ENCODE data around the gene GATAD2A.

Gene GATAD2A

DNA sequence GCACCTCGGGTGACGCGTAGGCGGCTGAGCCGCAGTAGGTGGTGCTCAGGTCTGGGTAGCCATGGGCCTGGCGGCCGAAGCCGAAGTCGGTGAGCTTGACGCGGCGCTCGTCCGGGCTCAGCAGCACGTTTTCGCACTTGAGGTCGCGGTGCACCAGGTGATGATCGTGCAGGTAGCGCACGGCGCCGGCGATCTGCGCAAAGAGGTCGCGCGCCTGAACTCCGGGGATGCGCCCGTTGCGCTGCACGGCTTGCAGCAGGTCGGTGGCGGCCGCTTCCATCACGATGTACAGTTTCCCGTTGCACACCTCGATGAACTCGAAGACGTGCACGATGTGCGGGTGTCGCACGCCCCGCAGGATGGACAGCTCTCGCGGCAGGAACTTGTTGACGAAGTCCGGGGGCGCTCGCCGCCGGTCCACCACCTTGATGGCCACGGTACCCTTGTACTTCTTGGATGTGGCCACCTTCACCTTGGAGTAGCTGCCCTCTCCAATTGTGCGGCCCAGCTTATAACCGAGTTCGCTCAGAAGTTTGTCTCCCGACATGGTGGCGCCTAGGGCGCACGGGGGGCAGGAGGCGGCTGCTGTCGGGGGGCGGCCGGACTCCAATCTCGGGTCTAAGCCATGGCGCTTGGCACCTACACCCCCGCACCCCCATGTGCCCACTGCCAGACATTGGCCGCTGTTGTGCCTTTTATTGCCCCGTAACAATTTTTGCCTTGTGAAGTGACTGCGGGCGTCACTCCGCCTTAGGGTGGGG, 109.6 kb downstream of the GATAD2A start, which contains the start of gene TSSK6:
TSS of gene TSSK6 (minus strand) at position 668 of the 761 bp plus-strand sequence. CDS start at position 547, 121 bp downstream.
- no peak for DNase-seq

DNA sequence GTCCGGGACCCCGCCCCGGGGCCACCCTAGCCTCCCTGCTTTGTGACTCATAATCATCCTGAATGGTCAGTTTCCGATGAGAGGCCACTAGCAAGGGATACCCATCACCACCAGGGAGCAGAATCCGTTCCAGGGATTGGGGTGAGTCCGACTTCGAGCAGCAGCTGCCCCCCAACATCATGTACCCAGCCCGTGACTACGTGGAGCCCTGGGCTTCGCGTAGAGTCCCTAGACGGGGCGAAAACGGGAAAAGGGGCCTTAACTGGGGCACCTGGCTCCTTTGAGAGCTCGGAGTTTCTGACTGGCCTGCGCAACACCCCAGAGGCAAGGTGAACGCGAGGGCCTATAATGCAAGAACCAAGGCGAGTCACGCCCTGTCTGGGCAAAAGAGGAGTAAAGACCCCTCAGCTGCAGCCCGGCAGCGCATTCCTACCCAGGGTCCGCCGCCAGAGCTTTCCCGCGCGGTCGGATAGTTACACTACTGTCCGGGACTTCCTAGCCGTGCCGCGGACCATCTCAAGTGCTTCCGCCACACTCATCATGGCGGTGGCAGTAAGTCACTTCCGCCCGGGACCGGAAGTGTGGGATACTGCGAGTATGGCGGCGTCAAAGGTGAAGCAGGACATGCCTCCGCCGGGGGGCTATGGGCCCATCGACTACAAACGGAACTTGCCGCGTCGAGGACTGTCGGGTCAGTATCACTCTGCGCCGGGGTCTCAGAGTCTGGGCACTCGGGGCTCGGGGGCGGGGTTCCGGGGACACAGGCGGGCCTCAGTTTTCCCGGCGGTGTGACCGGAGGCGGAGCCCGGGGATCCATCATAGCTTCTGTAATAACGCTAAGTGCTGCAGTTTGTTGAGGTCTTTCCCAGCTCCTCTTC, 110.4 kb downstream of the GATAD2A start, which contains the start of gene NDUFA13:
TSS of gene NDUFA13 (plus strand) at position 584 of the 878 bp plus-strand sequence. CDS start at position 598, 14 bp downstream.
- DNase-seq = peak; percentile 88 to 93

DNA sequence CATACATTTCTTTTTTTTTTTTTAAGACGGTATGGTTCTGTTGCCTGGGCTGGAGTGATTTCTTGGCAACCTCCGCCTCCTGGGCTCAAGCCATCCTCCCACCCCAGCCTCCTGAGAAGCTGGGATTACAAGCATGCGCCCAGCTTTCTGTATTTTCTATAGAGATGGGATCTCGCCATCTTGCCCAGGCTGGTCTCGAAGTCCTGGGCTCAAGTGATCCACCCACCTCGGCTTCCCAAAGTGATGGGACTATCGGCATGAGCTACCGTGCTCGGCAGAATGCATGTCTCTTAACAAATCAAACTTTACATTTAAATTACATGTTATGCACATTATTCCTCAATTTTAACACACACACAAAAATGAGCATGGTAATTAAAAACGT, 111.8 kb downstream of the GATAD2A start:
- DNase-seq = no peak

DNA sequence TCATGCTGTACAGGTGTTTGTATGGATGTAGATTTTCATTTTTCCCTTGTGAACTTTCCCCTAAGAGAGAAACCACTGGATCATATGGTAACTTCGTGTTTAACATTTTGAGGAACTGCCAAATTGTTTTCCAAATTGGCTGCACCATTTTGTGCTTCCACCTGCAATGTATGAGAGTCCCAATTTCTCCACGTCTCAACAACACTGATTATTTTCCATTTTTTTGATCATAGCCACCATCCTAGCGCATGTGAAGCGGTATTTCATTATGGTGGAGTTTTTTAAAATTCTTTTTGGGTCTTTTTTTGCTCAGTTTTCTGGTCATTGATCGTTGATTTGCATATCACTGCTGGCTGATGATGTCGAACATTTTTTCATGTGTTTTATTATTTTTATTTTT, 115.5 kb downstream of the GATAD2A start:
- DNase-seq = no peak

DNA sequence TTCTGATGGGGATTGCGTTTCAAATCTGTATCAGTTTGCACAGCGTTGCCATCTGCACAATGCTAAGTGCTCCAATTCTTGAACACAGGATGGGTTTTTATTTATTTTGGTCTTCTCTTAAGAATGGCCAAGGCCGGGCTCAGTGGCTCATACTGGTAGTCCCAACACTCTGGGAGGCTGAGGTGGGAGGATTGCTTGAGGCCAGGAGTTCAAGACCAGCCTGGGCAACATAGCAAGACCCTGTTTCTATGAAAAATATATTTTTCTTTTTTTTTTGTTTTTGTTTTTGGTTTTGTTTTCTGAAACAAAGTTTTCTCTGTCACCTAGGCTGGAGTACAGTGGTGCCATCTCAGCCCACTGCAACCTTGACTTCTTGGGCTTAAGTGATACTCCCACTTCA, 117.7 kb downstream of the GATAD2A start:
- no peak for DNase-seq

DNA sequence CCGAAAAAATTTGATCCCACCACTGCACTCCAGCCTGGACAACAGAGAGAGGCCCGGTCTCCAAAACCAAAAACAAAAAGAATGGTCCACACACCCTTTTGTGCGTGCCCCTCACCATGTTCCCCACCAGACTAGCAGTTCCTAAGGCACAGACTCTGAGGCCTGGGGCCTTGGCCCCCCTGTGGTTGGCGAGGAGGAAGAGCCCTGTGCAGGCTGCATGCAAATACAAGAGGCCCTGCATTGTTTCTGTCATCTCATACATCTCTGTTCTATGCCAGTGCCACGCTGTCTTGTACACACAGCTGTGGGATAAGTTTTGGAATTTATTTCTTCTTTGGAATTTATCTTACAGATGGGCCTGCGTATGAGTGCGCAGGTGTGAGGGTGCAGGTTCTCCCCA, 118.6 kb downstream of the GATAD2A start:
- no peak for DNase-seq

DNA sequence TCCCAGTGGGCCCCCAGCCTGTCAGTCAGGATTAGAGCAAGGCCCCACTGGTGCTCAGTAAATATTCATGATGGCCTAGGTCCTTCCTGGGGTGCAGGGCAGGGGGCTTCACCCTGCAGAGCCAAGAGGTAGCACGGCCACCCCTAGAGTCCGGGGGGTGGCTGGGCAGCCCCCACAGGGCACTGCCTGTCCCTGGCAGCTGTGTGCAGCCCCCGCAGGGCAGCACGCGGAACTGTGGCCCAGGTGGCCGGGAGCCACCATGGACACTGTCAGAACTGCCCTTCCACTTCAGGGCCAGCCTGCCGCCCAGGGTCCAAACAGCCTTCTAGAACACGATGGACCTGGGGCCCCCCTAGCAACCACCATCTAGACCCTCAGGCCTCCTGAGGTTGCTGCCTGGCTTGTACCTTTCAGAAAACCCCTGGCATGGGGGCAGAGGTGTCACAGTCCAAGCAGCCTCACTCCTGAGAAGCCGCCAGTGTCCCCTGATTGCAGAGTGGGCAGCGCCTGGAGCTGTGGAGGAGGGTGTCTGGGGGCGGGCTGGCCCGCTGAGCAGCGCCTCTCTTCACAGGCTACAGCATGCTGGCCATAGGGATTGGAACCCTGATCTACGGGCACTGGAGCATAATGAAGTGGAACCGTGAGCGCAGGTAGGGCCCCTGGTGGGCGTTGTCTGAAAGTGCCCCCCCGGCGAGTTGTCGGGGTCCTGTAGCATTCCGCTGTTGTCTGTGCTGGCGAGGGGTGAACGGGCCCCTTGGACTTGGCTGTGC, 120.3 kb downstream of the GATAD2A start:
- no peak for DNase-seq

DNA sequence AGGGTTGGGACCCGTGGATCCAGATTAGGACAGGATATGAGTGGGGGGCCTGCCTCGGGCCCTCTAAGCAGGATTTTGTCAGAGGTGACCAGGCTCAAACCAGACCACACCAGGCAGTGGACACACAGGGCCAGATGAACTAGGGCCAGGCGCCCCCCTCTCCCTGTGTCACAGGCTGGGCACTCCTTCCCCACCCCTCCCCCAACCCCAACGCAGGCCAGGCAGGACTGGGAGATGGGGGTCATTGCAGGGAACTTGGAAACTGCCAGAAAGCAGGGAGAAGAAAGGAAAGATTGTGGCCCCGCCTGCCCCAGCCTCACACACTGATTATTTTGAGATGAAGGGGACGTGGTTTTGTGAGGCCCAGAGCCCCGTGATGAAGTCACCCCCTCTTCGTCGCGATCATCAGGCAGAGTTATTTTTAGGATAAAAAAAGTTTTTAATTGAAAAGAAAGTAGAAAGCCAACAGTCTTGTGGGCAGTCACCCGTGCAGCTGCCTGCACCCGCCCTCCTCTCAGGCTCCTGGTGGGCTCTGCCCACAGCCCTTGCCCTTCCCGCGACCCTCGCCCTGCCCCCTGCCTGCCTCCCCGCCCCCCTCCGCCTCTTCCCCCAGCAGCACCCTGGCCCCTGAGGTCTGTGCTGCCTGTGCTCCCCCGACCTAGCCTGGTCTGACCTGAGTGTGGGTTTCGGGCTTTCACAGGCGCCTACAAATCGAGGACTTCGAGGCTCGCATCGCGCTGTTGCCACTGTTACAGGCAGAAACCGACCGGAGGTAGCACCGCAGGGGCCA, 121.3 kb downstream of the GATAD2A start:
- no peak for DNase-seq

DNA sequence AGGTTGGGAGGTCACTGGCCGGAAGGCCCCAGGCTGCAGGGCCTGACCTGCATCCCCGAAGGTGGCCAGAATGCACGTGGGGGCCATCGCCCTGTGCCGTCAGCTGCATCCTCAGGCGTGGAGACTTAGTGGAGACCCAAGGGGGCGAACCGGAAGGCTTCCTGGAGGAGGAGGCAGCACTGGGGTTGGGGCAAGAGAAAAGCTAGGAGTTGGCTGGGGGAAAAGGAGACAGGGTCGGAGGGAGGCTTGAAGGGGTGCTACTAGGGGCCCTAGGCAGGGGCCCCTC, 121.8 kb downstream of the GATAD2A start:
- no peak for DNase-seq

DNA sequence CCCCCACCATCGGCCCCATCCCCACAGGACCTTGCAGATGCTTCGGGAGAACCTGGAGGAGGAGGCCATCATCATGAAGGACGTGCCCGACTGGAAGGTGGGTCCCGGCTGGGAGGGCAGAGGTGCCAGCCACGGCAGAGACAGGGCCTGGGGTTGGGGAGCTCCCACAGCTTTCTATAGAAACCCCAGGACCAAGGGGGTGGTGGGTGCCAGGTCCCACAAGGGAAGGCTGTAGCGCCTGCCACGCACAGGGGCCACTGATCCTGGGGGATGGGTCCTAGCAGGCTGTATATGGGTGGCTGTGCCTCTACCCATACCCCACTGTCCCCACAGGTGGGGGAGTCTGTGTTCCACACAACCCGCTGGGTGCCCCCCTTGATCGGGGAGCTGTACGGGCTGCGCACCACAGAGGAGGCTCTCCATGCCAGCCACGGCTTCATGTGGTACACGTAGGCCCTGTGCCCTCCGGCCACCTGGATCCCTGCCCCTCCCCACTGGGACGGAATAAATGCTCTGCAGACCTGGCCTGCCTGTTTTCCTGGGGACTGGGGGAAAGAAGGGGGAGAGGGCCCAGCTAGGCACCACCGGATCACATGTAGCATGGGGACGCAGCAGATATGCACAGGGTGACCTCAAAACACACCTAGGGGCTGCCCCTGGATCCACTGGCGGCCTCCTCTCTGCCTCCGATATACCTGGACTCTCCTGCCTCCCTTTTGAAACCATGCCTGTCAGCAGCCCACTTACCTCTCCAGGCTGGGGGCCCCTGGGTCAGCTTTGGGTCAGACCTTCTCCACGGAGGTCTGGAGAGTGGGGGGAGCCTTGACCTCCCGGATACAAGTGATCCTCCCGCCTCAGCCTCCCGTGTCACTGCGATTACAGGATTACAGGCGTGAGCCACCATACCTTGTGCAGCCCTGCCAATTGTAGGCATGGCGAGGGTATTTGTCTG, 122.5 kb downstream of the GATAD2A start:
- DNase-seq = no peak

DNA sequence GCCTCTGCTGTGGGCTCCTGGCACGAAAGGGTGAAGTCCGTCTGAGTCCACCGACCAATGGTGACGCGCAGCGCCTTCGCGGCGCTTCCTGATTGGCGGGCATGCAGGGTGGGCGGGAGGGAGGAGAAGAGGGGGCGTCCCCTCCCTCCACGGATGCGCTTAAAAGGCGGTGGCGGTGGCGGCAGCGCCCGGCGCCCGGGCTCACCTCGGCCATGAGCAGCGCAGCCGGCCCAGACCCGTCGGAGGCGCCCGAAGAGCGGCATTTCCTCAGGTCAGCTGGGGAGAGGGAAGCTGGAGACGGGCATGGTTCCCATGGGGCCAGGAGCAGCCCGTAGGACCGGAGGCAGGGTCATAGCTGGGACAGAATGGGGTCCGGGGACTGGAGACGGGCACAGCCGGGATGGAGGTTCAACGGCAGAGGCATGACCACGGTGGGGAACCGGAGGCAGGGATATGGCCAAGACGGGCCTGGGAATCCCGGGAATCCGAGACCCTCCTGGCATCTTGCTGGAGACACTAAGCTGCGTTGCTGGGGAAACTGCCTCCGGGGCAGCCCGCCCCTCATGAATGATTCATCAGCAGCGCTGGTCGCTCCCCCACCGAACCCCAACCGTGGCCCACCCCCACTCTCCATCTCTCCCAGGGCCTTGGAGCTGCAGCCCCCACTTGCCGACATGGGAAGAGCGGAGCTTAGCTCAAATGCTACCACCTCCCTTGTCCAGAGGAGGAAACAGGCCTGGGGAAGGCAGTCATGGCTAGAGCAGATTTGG, 123.4 kb downstream of the GATAD2A start, which contains the start of gene YJEFN3:
TSS of gene YJEFN3 (plus strand) at position 191 of the 770 bp plus-strand sequence. CDS start at position 213, 22 bp downstream.
- no peak for DNase-seq

DNA sequence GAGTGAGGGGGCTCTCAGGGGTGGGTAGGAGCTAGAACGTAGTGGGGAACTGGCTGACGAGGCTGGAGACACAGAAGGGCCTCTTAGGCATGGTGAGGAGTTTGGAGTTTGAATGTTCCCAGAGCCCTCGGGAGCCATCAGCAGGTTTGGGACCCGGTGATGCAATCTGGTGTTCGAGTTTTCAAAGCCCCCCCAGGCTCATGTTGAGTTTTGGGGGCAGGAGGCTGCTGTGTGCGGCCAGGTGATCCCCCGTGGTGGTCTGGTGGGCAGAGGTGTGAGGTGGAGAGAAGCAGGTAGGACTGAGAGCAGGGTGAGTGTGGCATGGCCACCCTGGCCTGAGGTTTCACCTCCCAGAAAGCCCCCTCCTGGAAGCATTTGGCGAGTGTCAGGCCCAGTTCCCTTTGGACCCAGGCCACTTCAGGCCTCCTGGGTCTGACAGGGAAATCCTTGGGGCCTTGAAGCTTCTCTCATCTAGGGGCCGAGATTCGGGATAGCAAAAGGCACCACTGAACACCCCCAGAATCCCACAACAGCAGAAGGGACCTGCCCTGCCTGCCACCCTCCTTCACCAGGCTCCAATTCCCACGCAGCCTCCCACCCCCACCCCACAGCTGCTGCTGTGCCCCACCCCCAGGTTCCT, 124.4 kb downstream of the GATAD2A start:
- no peak for DNase-seq

DNA sequence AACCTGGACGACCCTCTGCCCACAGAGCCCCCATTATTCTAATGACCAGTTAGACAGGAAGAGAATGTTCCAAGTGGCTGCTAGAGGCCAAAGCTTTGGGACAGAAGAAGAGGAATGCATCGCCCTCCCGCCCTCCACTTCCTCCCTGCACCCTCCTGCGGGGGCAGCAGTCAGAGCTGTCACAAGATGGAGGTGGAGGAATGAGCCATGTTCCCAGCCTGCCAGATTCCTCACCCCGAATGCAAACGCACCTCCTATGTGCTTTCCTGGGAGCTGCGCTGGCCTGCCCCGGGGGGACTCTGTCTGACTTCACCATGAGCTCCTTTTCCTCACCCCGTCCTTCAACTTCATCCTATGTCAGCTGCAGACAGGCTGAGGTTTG, 124.9 kb downstream of the GATAD2A start:
- no peak for DNase-seq

DNA sequence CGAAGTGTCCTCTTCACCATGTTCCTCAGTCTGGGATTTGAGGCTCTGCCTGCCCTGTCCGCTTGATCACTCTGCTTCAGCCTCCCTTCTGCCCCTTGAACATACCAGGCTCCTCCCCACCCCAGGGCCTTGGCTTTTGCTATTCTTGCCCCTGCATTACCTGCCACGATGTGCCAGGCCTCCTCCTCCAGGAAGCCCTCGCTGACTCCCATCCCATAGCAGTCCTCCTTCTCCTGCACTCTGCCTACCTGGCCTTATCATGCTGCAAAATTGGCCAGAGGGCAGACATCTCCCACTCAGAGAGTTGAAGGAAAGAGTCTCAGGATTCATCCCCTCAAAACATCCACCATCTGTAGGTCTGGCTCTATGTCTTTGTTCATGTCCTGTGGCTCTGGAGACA, 125.4 kb downstream of the GATAD2A start:
- no peak for DNase-seq

DNA sequence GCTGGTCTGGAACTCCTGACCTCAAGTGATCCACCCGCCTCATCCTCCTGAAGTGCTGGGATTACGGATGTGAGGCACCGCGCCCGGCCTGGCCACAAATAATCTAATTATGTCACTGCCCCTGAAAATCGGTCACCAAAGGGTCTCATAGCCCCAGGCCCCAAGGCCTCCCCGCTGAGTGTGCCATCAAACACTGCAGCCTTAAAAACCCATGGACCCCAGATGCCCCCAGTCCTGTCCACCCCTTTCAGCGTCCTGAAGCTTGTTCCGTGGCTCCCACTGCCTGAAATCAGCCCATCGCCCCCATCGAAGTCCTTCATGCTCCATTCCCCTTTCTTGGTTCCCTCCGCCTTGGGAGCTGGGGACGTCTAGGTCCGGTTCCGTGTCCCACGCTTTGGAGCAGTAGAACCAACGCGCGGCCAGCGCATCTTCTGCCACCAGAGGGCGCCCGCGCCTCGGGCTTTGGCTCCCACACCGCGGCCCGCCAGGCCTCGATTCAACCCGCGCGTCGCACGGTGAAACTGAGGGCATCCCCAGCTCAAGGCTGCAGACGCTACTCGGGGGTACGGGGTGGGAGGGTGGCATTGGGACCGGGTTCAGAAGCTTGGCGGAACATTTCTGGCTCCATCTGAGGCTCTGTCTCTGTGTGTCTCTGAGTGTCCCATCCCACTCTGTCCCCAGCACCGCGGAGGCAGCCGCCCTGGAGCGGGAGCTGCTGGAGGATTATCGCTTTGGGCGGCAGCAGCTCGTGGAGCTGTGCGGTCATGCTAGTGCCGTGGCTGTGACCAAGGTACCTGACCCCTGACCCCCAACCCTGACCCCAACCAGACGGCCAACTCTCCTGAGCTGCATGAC, 126.7 kb downstream of the GATAD2A start:
- peak; percentile 59 to 60 for DNase-seq

DNA sequence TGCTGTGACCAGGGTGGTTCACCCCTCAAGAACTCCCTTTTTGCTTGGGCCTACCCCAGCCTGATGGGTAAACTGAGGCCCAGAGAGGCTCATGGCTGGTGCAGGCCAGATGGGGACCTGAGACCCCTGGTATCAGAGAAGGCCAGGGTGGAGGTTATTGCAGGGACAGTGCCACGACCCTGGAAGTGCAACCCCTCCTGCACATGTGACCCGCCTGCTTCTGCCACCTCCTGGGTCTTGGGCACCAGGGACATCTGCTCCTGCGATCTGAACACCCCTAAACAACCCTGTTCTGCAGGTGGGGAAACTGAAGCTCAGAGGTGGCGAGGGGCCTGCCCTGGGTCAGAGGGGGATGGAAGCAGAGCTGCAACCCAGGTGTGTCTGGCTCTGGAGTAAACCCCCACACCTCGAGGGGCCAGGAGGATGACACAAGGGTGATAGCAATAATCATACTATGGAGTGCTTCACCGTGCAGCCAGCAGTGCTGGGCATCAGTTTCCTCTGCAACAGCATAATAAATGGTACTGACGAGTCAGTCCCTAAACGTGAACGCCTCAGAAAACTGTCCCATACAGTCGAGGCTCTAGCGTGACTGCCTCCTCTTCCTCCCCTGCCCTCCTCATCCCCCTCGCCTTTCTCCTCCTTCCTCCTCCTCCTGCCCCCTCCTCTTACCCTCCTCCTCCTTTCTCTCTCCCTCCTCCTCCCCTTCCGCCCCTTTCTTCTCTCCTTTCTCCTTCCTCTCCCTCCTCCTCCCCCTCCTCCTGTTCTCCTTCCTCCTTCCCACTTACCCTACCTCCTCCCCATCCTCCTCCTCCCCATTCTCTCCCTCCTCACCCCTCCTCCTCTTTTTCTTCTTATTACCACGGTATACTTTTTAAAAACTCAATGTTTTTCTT, 127.6 kb downstream of the GATAD2A start:
- DNase-seq = no peak

DNA sequence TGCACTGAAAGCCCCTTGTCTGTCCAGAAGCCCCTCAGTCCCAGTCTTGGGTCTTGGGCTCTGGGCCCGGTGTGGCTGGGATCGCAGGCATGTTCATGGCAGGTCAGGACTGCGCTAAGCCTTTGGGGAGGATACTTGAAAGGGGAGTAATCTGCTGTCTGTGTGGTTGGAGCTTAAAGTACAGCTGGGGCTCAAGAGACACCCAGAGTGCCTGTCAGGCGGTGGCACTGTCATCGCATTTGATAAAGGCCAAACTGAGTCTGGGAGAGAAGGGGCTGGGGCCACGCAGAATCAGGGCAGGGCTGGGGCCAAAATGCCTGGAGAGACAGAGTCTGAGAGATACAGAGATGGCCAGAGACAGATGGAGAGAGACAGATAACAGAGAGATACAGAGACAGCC, 128.4 kb downstream of the GATAD2A start:
- DNase-seq = no peak

Data from NCI-H2081 (cell line).